PFSK-1 (cell line): ENCODE results near the gene TXNDC11.

Experiments
- FOXP2 ChIP-seq: optimal IDR thresholded peaks from 2 replicates; pipeline ENCODE3; 2011; ENCODE audit warnings: borderline replicate concordance, control low read depth, inconsistent platforms; ENCODE audit not compliant: insufficient read depth; ENCODE audit errors: extremely low read length, extremely low read depth
- POLR2AphosphoS5 ChIP-seq: IDR thresholded peaks from 2 replicates; pipeline ENCODE4 v1.6.1; 2012; ENCODE audit warnings: low read depth, mild to moderate bottlenecking, control low read depth, low read length, moderate library complexity
- SIN3A ChIP-seq: IDR thresholded peaks from 2 replicates; pipeline ENCODE4 v1.6.1; 2012; ENCODE audit warnings: mild to moderate bottlenecking, low read length, moderate library complexity, borderline replicate concordance; ENCODE audit not compliant: insufficient read depth
- TAF1 ChIP-seq: IDR thresholded peaks from 2 replicates; pipeline ENCODE4 v1.6.1; 2012; ENCODE audit warnings: low read length, control low read depth, borderline replicate concordance; ENCODE audit not compliant: insufficient read depth
- TF ChIP-seq, protein P1 (sequence below), 2 experiments: IDR thresholded peaks; 2 replicates each; pipeline versions ENCODE4 v1.6.1 to v1.8.0; 2011 to 2012; ENCODE audit warnings: low read depth in 2 of 2, low read length in 2 of 2, control low read depth in 1 of 2, inconsistent platforms in 1 of 2, mild to moderate bottlenecking in 1 of 2, moderate library complexity in 1 of 2; ENCODE audit not compliant: insufficient read depth in 1 of 2

Gene TXNDC11

DNA sequence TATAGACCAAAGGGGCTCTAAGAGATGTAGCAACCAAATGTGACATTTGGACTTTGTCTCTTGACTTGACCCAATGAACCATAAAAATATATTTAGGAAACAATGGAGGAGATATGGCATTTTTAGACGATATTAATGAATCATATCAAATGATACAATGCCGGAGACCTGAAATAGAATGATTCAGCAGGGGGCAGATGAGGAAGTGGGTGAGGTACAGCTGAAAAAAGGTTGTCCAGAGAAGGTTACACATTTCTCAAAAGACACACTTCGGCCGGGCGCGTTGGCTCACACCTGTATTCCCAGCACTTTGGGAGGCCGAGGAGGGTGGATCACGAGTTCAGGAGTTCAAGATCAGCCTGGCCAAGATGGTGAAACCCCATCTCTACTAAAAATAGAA is 90.9 kb downstream of the TXNDC11 start:
- TF ChIP-seq SIN3A (no peak), FOXP2 (no peak), POLR2AphosphoS5 (no peak), TAF1 (no peak)
- TF ChIP-seq, protein P1, sequence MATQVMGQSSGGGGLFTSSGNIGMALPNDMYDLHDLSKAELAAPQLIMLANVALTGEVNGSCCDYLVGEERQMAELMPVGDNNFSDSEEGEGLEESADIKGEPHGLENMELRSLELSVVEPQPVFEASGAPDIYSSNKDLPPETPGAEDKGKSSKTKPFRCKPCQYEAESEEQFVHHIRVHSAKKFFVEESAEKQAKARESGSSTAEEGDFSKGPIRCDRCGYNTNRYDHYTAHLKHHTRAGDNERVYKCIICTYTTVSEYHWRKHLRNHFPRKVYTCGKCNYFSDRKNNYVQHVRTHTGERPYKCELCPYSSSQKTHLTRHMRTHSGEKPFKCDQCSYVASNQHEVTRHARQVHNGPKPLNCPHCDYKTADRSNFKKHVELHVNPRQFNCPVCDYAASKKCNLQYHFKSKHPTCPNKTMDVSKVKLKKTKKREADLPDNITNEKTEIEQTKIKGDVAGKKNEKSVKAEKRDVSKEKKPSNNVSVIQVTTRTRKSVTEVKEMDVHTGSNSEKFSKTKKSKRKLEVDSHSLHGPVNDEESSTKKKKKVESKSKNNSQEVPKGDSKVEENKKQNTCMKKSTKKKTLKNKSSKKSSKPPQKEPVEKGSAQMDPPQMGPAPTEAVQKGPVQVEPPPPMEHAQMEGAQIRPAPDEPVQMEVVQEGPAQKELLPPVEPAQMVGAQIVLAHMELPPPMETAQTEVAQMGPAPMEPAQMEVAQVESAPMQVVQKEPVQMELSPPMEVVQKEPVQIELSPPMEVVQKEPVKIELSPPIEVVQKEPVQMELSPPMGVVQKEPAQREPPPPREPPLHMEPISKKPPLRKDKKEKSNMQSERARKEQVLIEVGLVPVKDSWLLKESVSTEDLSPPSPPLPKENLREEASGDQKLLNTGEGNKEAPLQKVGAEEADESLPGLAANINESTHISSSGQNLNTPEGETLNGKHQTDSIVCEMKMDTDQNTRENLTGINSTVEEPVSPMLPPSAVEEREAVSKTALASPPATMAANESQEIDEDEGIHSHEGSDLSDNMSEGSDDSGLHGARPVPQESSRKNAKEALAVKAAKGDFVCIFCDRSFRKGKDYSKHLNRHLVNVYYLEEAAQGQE (IDR thresholded peaks at IDR 0.05; ENCODE audit: insufficient read depth in 1 of 2, low read depth in 2 of 2, low read length in 2 of 2) = no peak

DNA sequence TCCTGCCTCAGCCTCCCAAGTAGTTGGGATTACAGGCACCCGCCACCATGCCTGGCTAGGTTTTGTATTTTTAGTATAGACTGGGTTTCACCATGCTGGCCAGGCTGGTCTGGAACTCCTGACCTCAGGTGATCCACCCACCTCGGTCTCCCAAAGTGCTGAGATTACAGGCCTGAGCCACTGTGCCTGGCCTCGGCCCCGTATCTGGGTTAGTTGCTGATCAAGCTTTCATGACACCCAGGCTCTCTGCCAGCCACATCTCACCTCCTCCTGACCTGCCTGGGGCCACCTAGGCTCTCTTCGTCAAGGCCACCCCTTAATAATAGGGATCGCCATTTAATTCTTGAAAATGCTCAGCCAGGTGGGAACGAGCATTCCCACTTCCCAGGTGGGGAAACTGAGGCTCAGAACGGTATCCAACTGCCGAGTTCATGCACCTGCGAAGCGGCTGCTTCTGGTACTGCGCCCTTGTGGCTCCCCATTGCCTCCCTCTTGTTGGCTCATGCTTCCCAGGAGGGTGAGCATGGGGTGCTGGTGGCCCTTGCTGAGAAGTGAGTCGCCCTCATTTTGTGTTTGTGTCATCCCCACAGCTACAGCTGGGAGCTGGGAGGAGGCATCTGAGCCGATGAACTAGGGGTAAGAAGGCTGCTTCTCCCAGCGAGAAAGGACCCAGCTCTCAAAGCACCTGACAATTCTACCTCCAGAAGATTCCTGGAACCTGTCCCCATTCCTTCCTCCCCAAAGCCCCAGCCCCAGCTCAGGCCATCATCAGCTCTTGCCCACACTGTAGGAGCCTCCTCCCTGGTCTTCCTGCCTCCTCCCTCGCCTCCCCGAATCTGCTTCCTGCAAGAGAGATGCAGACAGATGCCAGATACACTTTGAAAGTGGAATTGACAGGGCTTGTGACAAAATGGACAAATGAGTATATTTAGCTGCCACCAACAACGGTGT is 91.7 kb downstream of the TXNDC11 start:
- TF ChIP-seq SIN3A (no peak), TAF1 (no peak), POLR2AphosphoS5 (no peak), FOXP2 (no peak)
- TF ChIP-seq, protein P1 (IDR thresholded peaks at IDR 0.05; ENCODE audit: insufficient read depth in 1 of 2, low read depth in 2 of 2, low read length in 2 of 2) = no peak

DNA sequence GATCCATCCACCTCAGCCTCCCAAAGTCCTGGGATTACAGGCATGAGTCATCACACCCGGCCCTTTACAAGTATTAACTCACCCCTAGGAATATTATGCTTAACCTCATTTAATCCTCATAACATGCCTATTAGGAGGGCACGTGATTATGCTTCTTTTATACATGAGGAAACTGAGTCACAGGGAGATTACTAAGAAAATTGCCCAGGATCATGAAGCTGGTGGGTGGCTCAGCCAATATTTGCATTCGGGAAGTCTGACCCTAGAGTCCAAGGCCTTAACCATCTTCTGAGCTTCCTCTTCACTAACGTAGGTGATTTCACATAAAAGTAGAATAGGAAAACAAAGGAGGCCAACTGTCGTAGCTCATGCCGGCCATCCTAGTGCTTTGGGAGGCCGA is 93.4 kb downstream of the TXNDC11 start:
- TF ChIP-seq, protein P1 (IDR thresholded peaks at IDR 0.05; ENCODE audit: insufficient read depth in 1 of 2, low read depth in 2 of 2, low read length in 2 of 2) = no peak
- TF ChIP-seq POLR2AphosphoS5 (no peak), TAF1 (no peak), SIN3A (no peak), FOXP2 (no peak)

DNA sequence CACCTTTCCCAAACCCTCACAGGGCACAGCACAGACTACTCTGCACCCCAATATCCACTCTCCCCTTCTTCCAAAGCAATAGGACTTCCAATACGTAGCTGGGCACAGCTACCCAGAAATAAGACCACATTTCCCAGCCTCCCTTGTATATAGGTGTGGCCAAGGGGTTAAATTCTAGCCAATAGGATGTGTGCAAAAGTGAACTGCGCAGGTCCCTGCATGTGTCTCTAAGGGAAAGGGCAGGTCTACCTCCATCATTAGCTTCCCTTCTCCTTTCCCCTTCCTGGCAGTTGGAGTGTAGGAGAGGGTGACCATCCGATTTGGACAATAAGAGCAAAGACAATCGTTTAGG is 99.9 kb downstream of the TXNDC11 start:
- TF ChIP-seq FOXP2 (no peak), POLR2AphosphoS5 (no peak), SIN3A (no peak), TAF1 (no peak)
- TF ChIP-seq, protein P1 (IDR thresholded peaks at IDR 0.05; ENCODE audit: insufficient read depth in 1 of 2, low read depth in 2 of 2, low read length in 2 of 2) = no peak
